Measurements from ENCODE around the gene ABCB11. TPM values are rescaled to one million over a fixed set of nuclear protein-coding genes. Genes with fewer than 3 reads are reported as not detected.

The ABCB11 gene
- total and polyA plus RNA-seq, 2 donors from 2014 or later: 0.03 TPM; not detected in 1

GRCh38 chr2:168920504-168921157 is 110.5 kb downstream of the ABCB11 start:
- Histone ChIP-seq H3K9me3 (ENCODE audit: control insufficient read depth in 2 of 3, insufficient read depth in 1 of 3, low read length in 3 of 3) (peaks cover 0 to 3% (median 0%) of the 10 kb centered on the region in 3 donors), H3K9ac (ENCODE audit: low read length in 3 of 3) (no peak overlapping the region), H3K36me3 (ENCODE audit: control insufficient read depth in 2 of 3, insufficient read depth in 3 of 3, low read length in 3 of 3) (no peaks in the 10 kb centered on the region), H3K4me3 (ENCODE audit: low read length in 3 of 3) (no peak overlapping the region), H3K27ac (ENCODE audit: low read depth in 2 of 2, low read length in 2 of 2) (no peak overlapping the region), H3K4me1 (ENCODE audit: control insufficient read depth in 2 of 3, insufficient read depth in 2 of 3, low read depth in 1 of 3, low read length in 3 of 3) (no peaks in the 10 kb centered on the region), H3K27me3 (ENCODE audit: control insufficient read depth, insufficient read depth, low read length) (no peaks in the 10 kb centered on the region)
- FAIRE-seq: peak; percentile 91
- DNase-seq: peak in 2 of 5 donors; percentile 34 to 51
- peak; percentile 33 for TF ChIP-seq CTCF (IDR thresholded peaks at IDR 0.05; ENCODE audit: borderline replicate concordance, extremely low read depth, insufficient read depth)
- intact Hi-C loops (cut with DNase I): no loop called here

- no peak overlapping the region for H3K4me3 ChIP-seq (ENCODE audit: low read length in 3 of 3)
- no peak for TF ChIP-seq CTCF (IDR thresholded peaks at IDR 0.05; ENCODE audit: borderline replicate concordance, extremely low read depth, insufficient read depth)
- peaks cover 0 to 6% (median 0%) of the 10 kb centered on the region in 3 donors for H3K9me3 ChIP-seq (ENCODE audit: control insufficient read depth in 2 of 3, insufficient read depth in 1 of 3, low read length in 3 of 3)
- H3K4me1 ChIP-seq (ENCODE audit: control insufficient read depth in 2 of 3, insufficient read depth in 2 of 3, low read depth in 1 of 3, low read length in 3 of 3): no peaks in the 10 kb centered on the region
- DNase-seq (no peak), FAIRE-seq (no peak)
- no peaks in the 10 kb centered on the region for H3K36me3 ChIP-seq (ENCODE audit: control insufficient read depth in 2 of 3, insufficient read depth in 3 of 3, low read length in 3 of 3)
- no peak overlapping the region for H3K9ac ChIP-seq (ENCODE audit: low read length in 3 of 3)
- intact Hi-C loops (cut with DNase I): loop anchor here (10.0 kb wide), 2 partner anchors 142 to 572 kb away; no protein-coding TSS in a partner anchor
- no peak overlapping the region for H3K27ac ChIP-seq (ENCODE audit: low read depth in 2 of 2, low read length in 2 of 2)
- no peaks in the 10 kb centered on the region for H3K27me3 ChIP-seq (ENCODE audit: control insufficient read depth, insufficient read depth, low read length)
These were observed 114.8 kb downstream of the ABCB11 start for GRCh38 chr2:168916331-168916675.

DNA sequence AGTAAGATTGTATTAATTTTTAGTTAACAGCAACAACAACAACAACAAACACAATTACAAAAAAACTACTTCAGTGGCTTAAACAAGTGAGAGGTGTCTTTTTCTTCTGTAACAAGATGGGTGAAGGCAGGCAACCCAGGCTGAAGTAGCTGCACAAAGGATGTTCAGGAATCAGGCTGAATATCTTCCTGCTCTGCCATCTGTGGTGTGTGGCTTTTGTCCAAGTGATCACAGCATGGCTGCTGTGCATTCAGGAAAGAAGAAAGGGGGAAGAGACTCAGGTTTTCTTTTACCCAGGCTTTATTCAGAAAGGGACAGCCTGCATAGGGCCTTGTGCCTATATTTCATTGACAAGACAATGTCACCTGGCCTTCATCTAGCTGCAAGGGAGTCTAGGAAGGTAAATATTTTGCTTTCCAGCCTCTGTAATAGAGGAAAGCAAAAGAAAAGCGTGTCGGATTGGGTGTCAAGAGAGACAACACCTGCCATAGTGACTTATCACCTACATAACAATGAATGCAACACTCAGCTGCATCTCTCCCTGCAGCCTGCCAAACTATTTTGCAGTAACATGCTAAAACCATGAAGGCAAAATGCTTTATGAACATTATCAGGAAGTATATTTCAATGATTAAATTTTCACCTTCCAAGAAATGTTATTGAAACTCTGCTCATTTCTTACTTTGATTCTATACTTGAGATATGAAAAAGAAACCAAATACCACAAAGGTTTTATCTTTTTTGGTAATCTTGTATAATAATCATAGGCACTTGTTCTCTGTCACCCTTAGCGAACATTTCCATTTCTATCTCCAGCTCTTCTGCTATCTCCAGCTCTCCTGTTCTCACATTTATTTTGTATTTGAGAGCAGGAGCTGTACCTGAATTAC is 115.4 kb downstream of the ABCB11 start:
- no peak overlapping the region for H3K4me3 ChIP-seq (ENCODE audit: low read length in 3 of 3)
- H3K9ac ChIP-seq (ENCODE audit: low read length in 3 of 3): no peak overlapping the region
- no peak overlapping the region for H3K27ac ChIP-seq (ENCODE audit: low read depth in 2 of 2, low read length in 2 of 2)
- intact Hi-C loops (cut with DNase I): loop anchor here (10.0 kb wide), 2 partner anchors 141 to 571 kb away; no protein-coding TSS in a partner anchor
- no peak for FAIRE-seq
- no peaks in the 10 kb centered on the region for H3K4me1 ChIP-seq (ENCODE audit: control insufficient read depth in 2 of 3, insufficient read depth in 2 of 3, low read depth in 1 of 3, low read length in 3 of 3)
- no peaks in the 10 kb centered on the region for H3K27me3 ChIP-seq (ENCODE audit: control insufficient read depth, insufficient read depth, low read length)
- H3K36me3 ChIP-seq (ENCODE audit: control insufficient read depth in 2 of 3, insufficient read depth in 3 of 3, low read length in 3 of 3): no peaks in the 10 kb centered on the region
- no peak for DNase-seq
- no peak for TF ChIP-seq CTCF (IDR thresholded peaks at IDR 0.05; ENCODE audit: borderline replicate concordance, extremely low read depth, insufficient read depth)
- peaks cover 0 to 6% (median 0%) of the 10 kb centered on the region in 3 donors for H3K9me3 ChIP-seq (ENCODE audit: control insufficient read depth in 2 of 3, insufficient read depth in 1 of 3, low read length in 3 of 3)

Measured in kidney (tissue), 14 donors.